NCI-H1436 (cell line): ENCODE results near the gene CST5.
"Not testable (repeated sequence)": the region's sequence is repeated elsewhere in the genome, so short reads cannot be mapped to it uniquely, and the experiment has no call there.

Experiments
- DNase-seq: peaks from one replicate; lab custom pipeline; 2025; lab: John Stamatoyannopoulos, UW

The CST5 gene

GRCh38 chr20:23841693-23842092 is 37.9 kb downstream of the CST5 start:
- no peak for DNase-seq

GRCh38 chr20:23835716-23836115 is 43.8 kb downstream of the CST5 start:
- no peak for DNase-seq

GRCh38 chr20:23832775-23833513 is 46.6 kb downstream of the CST5 start:
- DNase-seq: no peak

GRCh38 chr20:23831961-23832360 is 47.6 kb downstream of the CST5 start:
- DNase-seq: not testable (repeated sequence)

GRCh38 chr20:23826541-23827021 is 53.0 kb downstream of the CST5 start, which contains the start of gene CST2:
TSS of gene CST2 (minus strand) at chr20:23826729. CDS start at chr20:23826660, 69 bp downstream.
- DNase-seq: no peak
